ENCODE data around the gene MAP2K7.
"Not testable (repeated sequence)": the region's sequence is repeated elsewhere in the genome, so short reads cannot be mapped to it uniquely, and the experiment has no call there.

The MAP2K7 gene

GRCh38 chr19:7926021-7926726, 22.5 kb downstream of the MAP2K7 start, which contains the start of gene CTXN1:
TSS of gene CTXN1 (minus strand) at chr19:7926135. CDS start at chr19:7925538, 597 bp downstream.
- TF ChIP-seq, protein P1, sequence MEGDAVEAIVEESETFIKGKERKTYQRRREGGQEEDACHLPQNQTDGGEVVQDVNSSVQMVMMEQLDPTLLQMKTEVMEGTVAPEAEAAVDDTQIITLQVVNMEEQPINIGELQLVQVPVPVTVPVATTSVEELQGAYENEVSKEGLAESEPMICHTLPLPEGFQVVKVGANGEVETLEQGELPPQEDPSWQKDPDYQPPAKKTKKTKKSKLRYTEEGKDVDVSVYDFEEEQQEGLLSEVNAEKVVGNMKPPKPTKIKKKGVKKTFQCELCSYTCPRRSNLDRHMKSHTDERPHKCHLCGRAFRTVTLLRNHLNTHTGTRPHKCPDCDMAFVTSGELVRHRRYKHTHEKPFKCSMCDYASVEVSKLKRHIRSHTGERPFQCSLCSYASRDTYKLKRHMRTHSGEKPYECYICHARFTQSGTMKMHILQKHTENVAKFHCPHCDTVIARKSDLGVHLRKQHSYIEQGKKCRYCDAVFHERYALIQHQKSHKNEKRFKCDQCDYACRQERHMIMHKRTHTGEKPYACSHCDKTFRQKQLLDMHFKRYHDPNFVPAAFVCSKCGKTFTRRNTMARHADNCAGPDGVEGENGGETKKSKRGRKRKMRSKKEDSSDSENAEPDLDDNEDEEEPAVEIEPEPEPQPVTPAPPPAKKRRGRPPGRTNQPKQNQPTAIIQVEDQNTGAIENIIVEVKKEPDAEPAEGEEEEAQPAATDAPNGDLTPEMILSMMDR (IDR thresholded peaks at IDR 0.05; ENCODE audit: control insufficient read depth, extremely low read depth, insufficient read depth): no peak
- no peak for DNase-seq (ENCODE audit: low read depth)
- H3K4me3 ChIP-seq (ENCODE audit: low read depth, low read length): peak within 1 kb of the TSS; percentile 41

DNA sequence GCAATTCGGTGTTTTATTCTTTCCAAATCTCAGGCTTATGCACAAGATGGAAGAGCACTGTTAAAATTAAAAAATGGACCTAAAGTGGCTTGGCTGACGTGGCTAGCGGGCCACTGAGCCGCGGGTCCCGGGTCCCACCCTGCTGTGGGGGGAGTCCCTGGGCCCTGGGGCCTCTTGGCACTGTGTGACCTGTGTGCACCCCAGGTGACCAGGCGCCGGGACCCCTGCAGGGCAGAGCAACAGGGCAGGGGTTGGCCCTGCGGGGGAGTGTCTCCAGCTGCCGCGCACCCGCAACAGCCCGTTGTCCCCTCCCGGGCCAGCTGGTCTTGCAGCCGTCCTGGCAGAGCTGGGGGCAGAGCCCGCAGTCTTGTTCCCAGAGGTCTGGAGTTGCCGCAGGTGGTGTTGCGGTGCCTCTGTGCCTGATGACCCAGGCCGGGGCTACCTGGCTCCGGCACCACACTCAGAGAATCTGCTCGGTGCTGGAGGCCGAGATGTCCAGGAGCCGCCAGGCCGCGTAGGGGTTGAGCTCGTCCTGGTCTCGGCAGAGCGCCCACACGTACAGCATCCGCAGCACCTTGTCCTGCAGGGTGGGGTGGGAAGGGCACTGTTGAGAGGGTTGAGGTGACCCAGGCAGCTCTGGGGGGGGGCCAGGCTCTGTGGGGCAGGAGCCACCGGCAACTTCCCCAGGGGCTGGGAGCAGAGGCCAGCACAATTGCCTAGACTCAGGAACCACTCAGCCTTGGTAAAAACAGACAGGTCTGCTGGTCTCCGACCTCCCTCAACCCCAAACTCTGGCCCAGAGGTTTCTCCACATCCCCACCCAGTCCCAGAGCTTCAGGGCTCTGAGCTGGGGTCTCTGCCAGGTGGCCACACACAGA, 23.3 kb downstream of the MAP2K7 start:
- DNase-seq (ENCODE audit: low read depth): no peak
- TF ChIP-seq, protein P1 (IDR thresholded peaks at IDR 0.05; ENCODE audit: control insufficient read depth, extremely low read depth, insufficient read depth): no peak
- H3K4me3 ChIP-seq (ENCODE audit: low read depth, low read length): no peak overlapping the region

DNA sequence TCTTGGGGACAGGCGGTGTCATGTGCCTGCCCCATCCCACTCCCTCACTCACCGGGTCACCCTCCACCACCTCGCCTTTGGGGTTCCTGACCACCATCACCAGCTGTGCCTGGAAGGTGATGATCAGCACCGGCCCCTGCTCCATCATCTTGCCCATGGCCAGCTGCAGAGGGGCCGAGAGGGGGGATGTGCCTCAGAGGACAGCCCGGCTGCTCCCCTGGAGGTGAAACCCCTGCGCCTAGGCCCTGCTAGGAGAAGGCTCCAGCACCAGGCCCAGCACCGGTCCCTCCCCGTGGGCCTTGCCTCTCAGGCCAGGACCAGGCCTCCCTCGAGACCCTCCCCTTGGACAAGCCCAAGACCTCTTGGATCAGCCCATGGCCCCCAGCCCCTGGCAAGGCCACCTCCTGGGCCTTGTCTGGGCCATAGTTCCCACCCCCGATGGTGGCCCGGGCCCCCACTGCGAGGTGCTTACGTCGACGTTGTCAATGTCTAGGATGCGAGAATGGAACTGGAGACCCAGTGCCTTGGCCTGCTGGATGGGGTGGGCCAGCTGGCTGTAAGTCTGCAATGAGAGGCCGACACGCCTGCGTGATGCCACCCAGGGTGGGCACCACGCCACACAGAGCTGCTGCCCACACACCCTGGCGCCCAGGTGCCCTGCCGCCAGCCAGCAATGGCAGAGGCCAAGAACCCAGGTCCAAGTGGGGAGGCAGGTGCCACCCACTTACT, 24.1 kb downstream of the MAP2K7 start:
- DNase-seq (ENCODE audit: low read depth): no peak
- TF ChIP-seq, protein P1 (IDR thresholded peaks at IDR 0.05; ENCODE audit: control insufficient read depth, extremely low read depth, insufficient read depth): no peak
- H3K4me3 ChIP-seq (ENCODE audit: low read depth, low read length): no peak overlapping the region

DNA sequence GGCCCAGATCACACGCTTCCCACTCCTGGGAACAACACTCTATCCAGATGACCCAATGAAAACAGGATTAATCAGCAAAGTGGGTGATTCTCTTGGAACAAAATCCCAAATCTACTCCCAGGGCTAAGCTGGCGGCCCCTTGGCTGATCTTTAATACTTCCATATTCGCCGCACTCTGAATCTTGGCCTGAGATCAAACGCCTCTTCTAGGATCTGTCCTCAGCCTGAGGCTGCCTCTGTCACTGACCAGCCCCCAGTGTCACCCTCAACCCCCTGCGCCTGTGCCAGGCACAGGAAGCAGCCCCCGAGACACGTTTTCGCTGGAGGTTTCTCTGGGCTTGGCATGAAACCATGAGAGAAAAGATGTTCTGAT, 24.6 kb downstream of the MAP2K7 start:
- TF ChIP-seq, protein P1 (IDR thresholded peaks at IDR 0.05; ENCODE audit: control insufficient read depth, extremely low read depth, insufficient read depth): no peak
- no peak overlapping the region for H3K4me3 ChIP-seq (ENCODE audit: low read depth, low read length)
- no peak for DNase-seq (ENCODE audit: low read depth)

DNA sequence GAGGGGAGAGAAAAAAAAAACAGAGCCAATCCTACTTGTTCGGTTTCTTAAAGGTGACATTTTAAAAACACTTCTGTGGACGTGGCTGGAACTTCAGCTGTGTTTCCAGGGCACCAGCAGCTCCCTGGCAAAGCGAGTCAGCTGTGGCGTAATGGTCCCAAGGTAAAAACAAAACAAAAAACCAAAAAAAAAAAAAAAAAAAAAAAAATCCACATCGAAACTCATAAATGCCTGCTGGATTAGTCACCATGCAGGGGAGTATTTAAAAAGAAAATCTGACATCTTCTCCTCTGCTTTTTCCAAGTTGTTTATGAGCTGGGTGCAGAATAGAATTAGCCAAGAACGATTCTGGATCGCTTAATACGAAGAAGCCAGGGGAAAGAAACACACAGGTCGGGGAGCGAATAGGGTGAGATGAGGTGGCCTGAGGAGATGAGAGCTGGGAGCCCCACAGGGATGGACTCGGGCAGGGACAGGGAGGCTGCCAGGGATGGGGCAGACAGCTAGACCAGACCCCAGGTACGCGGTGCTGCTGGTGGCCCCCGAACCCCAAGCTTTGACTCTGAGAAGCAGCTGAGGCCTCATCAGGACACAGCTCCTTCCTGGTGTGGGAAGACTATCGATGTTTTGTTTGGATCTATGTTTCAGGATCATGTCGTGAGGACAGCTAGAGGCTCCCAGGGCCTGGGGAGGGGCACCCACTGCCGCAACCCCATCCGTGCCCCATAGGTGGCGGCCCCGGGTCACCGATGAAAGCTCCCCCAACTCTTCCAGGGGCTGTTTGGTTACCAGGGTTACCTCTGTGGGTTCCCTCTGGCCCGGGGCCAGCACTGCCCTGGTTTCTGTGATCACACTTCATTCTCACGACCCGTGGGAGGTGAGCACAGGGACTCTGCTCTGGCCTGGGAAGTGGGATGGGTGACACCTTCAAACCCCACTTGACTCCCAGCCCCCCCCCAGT, 25.3 kb downstream of the MAP2K7 start:
- TF ChIP-seq, protein P1 (IDR thresholded peaks at IDR 0.05; ENCODE audit: control insufficient read depth, extremely low read depth, insufficient read depth): 0 out of 2 replicates have a peak, but pooled peaks have one; percentile 10
- DNase-seq (ENCODE audit: low read depth): no peak
- no peak overlapping the region for H3K4me3 ChIP-seq (ENCODE audit: low read depth, low read length)

DNA sequence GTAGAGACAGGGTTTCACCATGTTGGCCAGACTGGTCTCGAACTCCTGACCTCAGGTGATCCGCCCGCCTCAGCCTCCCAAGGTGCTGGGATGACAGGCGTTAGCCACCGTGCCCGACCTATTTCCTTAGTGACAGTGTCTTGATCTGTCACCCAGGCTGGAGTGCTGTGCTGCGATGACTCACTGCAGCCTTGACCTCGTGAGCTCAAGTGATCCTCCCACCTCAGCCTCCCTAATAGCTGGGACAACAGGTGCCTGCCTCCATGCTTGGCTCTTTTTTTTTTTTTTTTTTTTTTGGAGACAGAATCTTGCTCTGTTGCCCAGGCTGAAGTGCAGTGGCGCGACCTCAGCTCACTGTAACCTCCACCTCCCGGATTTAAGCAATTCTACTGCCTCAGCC, 26.4 kb downstream of the MAP2K7 start:
- DNase-seq (ENCODE audit: low read depth); H3K4me3 ChIP-seq (ENCODE audit: low read depth, low read length): not testable (repeated sequence)
